Keratinocyte (primary cell): ENCODE data around the gene MAP3K8.

Experiments used
- EZH2 ChIP-seq: IDR thresholded peaks from one replicate; pipeline ENCODE4 v1.6.1; 2012; ENCODE audit warnings: inconsistent platforms, mild to moderate bottlenecking, low read length, moderate library complexity
- TF ChIP-seq, protein P1 (sequence below), 3 experiments: IDR thresholded peaks in 1 of 3; conservative IDR thresholded peaks in 1 of 3; optimal IDR thresholded peaks in 1 of 3; 2 replicates in 2 of 3; 3 replicates in 1 of 3; pipeline versions ENCODE3 to v1.5.1; 2011; ENCODE audit warnings: low read length in 3 of 3, mild to moderate bottlenecking in 3 of 3, moderate library complexity in 2 of 3, control low read depth in 1 of 3, inconsistent platforms in 1 of 3; ENCODE audit not compliant: insufficient read depth in 2 of 3; ENCODE audit errors: extremely low read depth in 1 of 3

GRCh38 chr10:30495687-30496086 lies 61.7 kb downstream of the MAP3K8 start:
- TF ChIP-seq, protein P1, sequence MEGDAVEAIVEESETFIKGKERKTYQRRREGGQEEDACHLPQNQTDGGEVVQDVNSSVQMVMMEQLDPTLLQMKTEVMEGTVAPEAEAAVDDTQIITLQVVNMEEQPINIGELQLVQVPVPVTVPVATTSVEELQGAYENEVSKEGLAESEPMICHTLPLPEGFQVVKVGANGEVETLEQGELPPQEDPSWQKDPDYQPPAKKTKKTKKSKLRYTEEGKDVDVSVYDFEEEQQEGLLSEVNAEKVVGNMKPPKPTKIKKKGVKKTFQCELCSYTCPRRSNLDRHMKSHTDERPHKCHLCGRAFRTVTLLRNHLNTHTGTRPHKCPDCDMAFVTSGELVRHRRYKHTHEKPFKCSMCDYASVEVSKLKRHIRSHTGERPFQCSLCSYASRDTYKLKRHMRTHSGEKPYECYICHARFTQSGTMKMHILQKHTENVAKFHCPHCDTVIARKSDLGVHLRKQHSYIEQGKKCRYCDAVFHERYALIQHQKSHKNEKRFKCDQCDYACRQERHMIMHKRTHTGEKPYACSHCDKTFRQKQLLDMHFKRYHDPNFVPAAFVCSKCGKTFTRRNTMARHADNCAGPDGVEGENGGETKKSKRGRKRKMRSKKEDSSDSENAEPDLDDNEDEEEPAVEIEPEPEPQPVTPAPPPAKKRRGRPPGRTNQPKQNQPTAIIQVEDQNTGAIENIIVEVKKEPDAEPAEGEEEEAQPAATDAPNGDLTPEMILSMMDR (optimal IDR thresholded peaks at IDR 0.05 in 1 of 3, IDR thresholded peaks at IDR 0.05 in 1 of 3, conservative IDR thresholded peaks at IDR 0.05 in 1 of 3; ENCODE audit: extremely low read depth in 1 of 3, insufficient read depth in 2 of 3, low read length in 3 of 3), result no peak
- no peak for TF ChIP-seq EZH2
